BE2C (cell line): ENCODE data around the gene MYH9.
A peak's percentile ranks its signal among the peaks of the same experiment; 100 is the strongest.
"Not testable (repeated sequence)": the region's sequence is repeated elsewhere in the genome, so short reads cannot be mapped to it uniquely, and the experiment has no call there.

ENCODE experiments used
- DNase-seq: peaks from one replicate; pipeline ENCODE4 v3.0.0-alpha.2; 2020
- H3K27me3 ChIP-seq: fragments of 250-450 bp; sonication (Bioruptor Pico); 2 replicates; pipeline ENCODE4 v1.5.1; 2020; ENCODE audit warnings: mild to moderate bottlenecking
- H3K36me3 ChIP-seq: fragments of 250-450 bp; sonication (Bioruptor Pico); 2 replicates; pipeline ENCODE4 v1.5.1; 2020; ENCODE audit warnings: mild to moderate bottlenecking
- H3K4me1 ChIP-seq: fragments of 250-450 bp; sonication (Bioruptor Pico); 2 replicates; pipeline ENCODE4 v1.5.1; 2020
- H3K4me3 ChIP-seq: 2 replicates; pipeline ENCODE4 v1.5.1; 2011; ENCODE audit warnings: low read depth, low read length
- H3K9me3 ChIP-seq: fragments of 250-450 bp; sonication (Bioruptor Pico); 2 replicates; pipeline ENCODE4 v1.5.1; 2020
- CTCF ChIP-seq: IDR thresholded peaks from 2 replicates; pipeline ENCODE4 v1.5.1; 2012; ENCODE audit warnings: mild to moderate bottlenecking, low read depth, low read length

Gene MYH9

GRCh38 chr22:36413022-36413775 lies 25.4 kb upstream of the MYH9 start:
- Histone ChIP-seq H3K9me3 (no peaks in the 10 kb centered on the region), H3K27me3 (no peaks in the 10 kb centered on the region), H3K36me3 (no peaks in the 10 kb centered on the region), H3K4me3 (no peak overlapping the region), H3K4me1 (no peaks in the 10 kb centered on the region)
- no peak for TF ChIP-seq CTCF
- no peak for DNase-seq

GRCh38 chr22:36411589-36412258 lies 24.0 kb upstream of the MYH9 start:
- no peaks in the 10 kb centered on the region for H3K36me3 ChIP-seq
- no peaks in the 10 kb centered on the region for H3K9me3 ChIP-seq
- no peaks in the 10 kb centered on the region for H3K27me3 ChIP-seq
- DNase-seq = peak; percentile 34
- no peak overlapping the region for H3K4me3 ChIP-seq
- no peak for TF ChIP-seq CTCF
- H3K4me1 ChIP-seq = no peaks in the 10 kb centered on the region

GRCh38 chr22:36409911-36410756 lies 22.4 kb upstream of the MYH9 start:
- Histone ChIP-seq H3K4me3 (no peak overlapping the region), H3K9me3 (no peaks in the 10 kb centered on the region)

GRCh38 chr22:36409554-36409910 lies 21.8 kb upstream of the MYH9 start:
- not testable (repeated sequence) for H3K9me3 ChIP-seq, H3K27me3 ChIP-seq, DNase-seq, H3K4me1 ChIP-seq, H3K4me3 ChIP-seq, H3K36me3 ChIP-seq

More at GRCh38 chr22:36409911-36410756, 22.4 kb upstream of the MYH9 start:
- no peak for DNase-seq
- Histone ChIP-seq H3K4me1 (no peaks in the 10 kb centered on the region), H3K27me3 (no peaks in the 10 kb centered on the region), H3K36me3 (no peaks in the 10 kb centered on the region)
- no peak for TF ChIP-seq CTCF

- DNase-seq = no peak
- no peaks in the 10 kb centered on the region; the same call in 1 of the 2 replicates for H3K4me1 ChIP-seq
- H3K9me3 ChIP-seq = no peaks in the 10 kb centered on the region
- H3K27me3 ChIP-seq = no peaks in the 10 kb centered on the region
- H3K4me3 ChIP-seq = no peak overlapping the region
- no peaks in the 10 kb centered on the region for H3K36me3 ChIP-seq
- TF ChIP-seq CTCF = no peak
Observed at GRCh38 chr22:36409056-36409455, 21.3 kb upstream of the MYH9 start.

- no peaks in the 10 kb centered on the region; the same call in 1 of the 2 replicates for H3K4me1 ChIP-seq
- H3K27me3 ChIP-seq = no peaks in the 10 kb centered on the region
- DNase-seq = no peak
- no peak for TF ChIP-seq CTCF
- no peaks in the 10 kb centered on the region for H3K9me3 ChIP-seq
- H3K4me3 ChIP-seq = no peak overlapping the region
- no peaks in the 10 kb centered on the region for H3K36me3 ChIP-seq
Observed at GRCh38 chr22:36406721-36407120, 19.0 kb upstream of the MYH9 start.
